H1 (cell line): Measurements from ENCODE around the gene SARS2.

ENCODE experiments used
- EP300 ChIP-seq, 2 experiments: IDR thresholded peaks; 1 replicate in 1 of 2; 2 replicates in 1 of 2; pipeline ENCODE4 v1.6.1; 2011 to 2012; ENCODE audit warnings: low read depth in 2 of 2, low read length in 2 of 2, mild to moderate bottlenecking in 2 of 2, borderline replicate concordance in 1 of 2, inconsistent platforms in 1 of 2, moderate library complexity in 1 of 2
- HDAC2 ChIP-seq, 2 experiments: fragments of 300-600 bp in 1 of 2; sonication (generic) in 1 of 2; IDR thresholded peaks; 2 replicates each; pipeline ENCODE4 v1.6.1; 2011 to 2012; ENCODE audit warnings: low read depth in 2 of 2, low read length in 2 of 2, mild to moderate bottlenecking in 2 of 2, moderate library complexity in 2 of 2, borderline replicate concordance in 1 of 2, inconsistent platforms in 1 of 2
- JUND ChIP-seq: IDR thresholded peaks from 2 replicates; pipeline ENCODE4 v1.6.1; 2011; ENCODE audit warnings: mild to moderate bottlenecking, improper control_type of control experiment, low read length
- KDM1A ChIP-seq: fragments of 200-600, 300-600 bp; sonication (generic); IDR thresholded peaks from 2 replicates; pipeline ENCODE4 v1.7.1; 2016; ENCODE audit warnings: mild to moderate bottlenecking, low read length, borderline replicate concordance
- POLR2A ChIP-seq, 2 experiments: IDR thresholded peaks; 1 replicate in 1 of 2; 2 replicates in 1 of 2; pipeline ENCODE4 v1.6.1; 2011; ENCODE audit warnings: low read depth in 2 of 2, low read length in 2 of 2, mild to moderate bottlenecking in 2 of 2; ENCODE audit errors: control extremely low read depth in 1 of 2
- RXRA ChIP-seq: IDR thresholded peaks from 2 replicates; pipeline ENCODE4 v1.6.1; 2011; ENCODE audit warnings: low read depth, mild to moderate bottlenecking, low read length, moderate library complexity; ENCODE audit not compliant: insufficient read depth

DNA sequence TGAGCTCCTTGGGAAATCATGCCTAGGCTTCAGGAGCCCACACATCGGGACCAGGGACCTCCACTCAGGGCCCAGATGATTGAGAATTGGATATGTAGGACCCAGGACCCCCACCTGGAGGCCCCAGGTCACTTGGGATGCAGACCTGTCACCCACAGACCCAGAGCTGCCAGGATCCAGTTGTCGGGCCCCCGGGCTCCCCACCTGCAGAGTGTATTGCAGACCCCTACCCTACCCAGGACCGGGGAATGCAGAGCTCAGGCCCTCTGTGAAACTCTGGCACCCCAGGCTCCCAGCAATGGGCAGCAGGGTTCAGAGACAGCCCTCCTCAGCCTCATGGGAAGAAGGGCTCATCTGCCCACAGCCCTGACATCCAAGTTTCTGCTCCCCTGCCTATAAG lies 24.9 kb downstream of the SARS2 start:
- no peak for TF ChIP-seq RXRA
- TF ChIP-seq HDAC2 (IDR thresholded peaks at IDR 0.05; ENCODE audit: borderline replicate concordance in 1 of 2, low read depth in 2 of 2, low read length in 2 of 2): no peak
- no peak for TF ChIP-seq KDM1A
- TF ChIP-seq JUND: no peak
- TF ChIP-seq EP300 (IDR thresholded peaks at IDR 0.05; ENCODE audit: borderline replicate concordance in 1 of 2, low read depth in 2 of 2, low read length in 2 of 2): no peak
- TF ChIP-seq POLR2A (IDR thresholded peaks at IDR 0.05; ENCODE audit: control extremely low read depth in 1 of 2, low read depth in 2 of 2, low read length in 2 of 2): no peak
